Measurements from ENCODE around the gene STOML2. TPM values are rescaled to one million over a fixed set of nuclear protein-coding genes. Genes with fewer than 3 reads are reported as not detected.

Gene STOML2
- total and polyA plus RNA-seq, 7 donors: 87.2 to 145 (median 136) TPM

DNA sequence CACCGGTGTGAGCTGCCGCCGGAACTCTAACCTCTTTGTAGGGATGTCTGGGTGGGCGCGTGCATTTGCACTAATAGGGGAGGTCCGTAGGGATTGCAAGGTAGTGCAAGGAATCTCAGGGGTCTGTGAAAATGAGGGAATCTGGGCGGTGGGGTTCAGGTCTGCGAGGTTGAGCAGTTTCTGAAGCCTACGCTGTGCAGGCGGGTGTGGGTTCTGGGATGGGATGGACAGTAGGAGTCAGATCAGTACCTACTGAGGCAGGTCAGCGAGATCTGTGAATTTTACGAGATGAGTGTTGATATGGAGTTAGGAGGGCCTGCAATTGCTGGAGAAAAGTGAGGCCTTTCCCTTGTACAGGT, 13.6 kb upstream of the STOML2 start:
- H3K27ac ChIP-seq: peak overlapping the region; percentile 90 to 96 (median 92)
- TF ChIP-seq POLR2A (IDR thresholded peaks at IDR 0.05) (no peak), EP300 (IDR thresholded peaks at IDR 0.05) (no peak), POLR2AphosphoS5 (IDR thresholded peaks at IDR 0.05) (no peak)
- TF ChIP-seq, protein P1, sequence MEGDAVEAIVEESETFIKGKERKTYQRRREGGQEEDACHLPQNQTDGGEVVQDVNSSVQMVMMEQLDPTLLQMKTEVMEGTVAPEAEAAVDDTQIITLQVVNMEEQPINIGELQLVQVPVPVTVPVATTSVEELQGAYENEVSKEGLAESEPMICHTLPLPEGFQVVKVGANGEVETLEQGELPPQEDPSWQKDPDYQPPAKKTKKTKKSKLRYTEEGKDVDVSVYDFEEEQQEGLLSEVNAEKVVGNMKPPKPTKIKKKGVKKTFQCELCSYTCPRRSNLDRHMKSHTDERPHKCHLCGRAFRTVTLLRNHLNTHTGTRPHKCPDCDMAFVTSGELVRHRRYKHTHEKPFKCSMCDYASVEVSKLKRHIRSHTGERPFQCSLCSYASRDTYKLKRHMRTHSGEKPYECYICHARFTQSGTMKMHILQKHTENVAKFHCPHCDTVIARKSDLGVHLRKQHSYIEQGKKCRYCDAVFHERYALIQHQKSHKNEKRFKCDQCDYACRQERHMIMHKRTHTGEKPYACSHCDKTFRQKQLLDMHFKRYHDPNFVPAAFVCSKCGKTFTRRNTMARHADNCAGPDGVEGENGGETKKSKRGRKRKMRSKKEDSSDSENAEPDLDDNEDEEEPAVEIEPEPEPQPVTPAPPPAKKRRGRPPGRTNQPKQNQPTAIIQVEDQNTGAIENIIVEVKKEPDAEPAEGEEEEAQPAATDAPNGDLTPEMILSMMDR (IDR thresholded peaks at IDR 0.05): no peak

DNA sequence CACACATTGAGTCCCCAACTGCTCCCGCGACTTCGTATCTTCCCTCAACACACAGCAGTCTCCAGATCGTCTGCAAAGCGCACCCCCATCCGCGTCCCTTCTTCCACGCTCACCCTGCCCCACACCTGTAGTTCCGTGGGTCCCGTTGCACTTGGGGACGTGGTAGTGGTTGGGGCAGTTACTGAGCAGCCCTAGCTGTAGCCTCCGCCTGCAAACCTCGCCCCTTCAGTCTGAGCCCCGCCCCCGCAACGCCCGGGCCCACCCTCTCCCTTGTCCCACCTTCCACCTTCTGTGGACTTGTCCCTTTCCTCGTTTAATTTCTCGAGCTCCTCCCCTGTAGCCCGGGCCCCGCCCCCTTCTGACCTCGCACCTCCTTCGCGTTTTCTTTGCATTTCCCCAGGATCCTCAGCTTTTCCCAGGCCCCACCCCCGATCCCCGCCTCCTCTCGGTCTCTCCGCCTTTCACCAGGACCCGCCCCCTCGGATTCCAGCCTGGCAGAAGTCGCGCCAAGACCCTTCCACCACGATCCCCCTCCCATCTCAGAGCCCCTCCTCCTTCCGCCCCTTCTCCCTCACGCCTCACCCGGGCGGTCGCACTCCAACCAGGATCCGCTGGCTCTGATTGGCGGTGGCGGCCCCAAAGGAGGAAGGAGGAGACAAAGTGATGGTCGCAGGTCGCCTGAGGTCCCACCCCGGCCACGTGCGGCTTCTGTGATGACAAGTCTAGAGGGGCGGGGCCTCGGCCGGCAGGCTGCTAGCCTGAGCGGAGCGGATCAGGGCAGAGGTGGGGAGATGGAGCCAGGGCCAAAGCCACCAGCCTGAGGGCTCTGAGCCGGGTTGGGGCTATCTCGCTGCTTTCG, 13.0 kb upstream of the STOML2 start, which contains the start of gene ATOSB:
Gene ATOSB (minus strand): TSS at position 183 of the 859 bp plus-strand sequence. CDS start 7,588 bp downstream, outside the sequence.
- WGBS, 2 donors: 1% methylated on average over 54 of the region's 54 CpGs
- Histone ChIP-seq H3K4me3 (peak within 1 kb of the TSS; percentile 43 to 63 (median 58)), H3K27me3 (no peaks in the 10 kb centered on the region), H3K27ac (peak within 1 kb of the TSS; percentile 90 to 96 (median 92)), H3K36me3 (no peaks in the 10 kb centered on the region), H3K4me1 (peaks cover 0 to 56% (median 48%) of the 10 kb centered on the region in 4 donors), H3K9me3 (peaks cover 0 to 3% (median 0%) of the 10 kb centered on the region in 4 donors)
- peak; percentile 98 for DNase-seq
- intact Hi-C loops (cut with DNase I): loop anchor here (1.0 to 5.0 kb wide), 3 partner anchors 45 to 436 kb away; no protein-coding TSS in a partner anchor
- TF ChIP-seq POLR2AphosphoS5 (IDR thresholded peaks at IDR 0.05): peak; percentile 28 to 87 (median 77)
- peak; percentile 30 to 75 for TF ChIP-seq POLR2A (IDR thresholded peaks at IDR 0.05)
- TF ChIP-seq EP300 (IDR thresholded peaks at IDR 0.05): no peak

More for the DNA sequence above, 13.6 kb upstream of the STOML2 start:
- H3K36me3 ChIP-seq: no peaks in the 10 kb centered on the region
- H3K4me1 ChIP-seq: peaks cover 0 to 52% (median 46%) of the 10 kb centered on the region in 4 donors
- intact Hi-C loops (cut with DNase I): loop anchor here (1.0 to 5.0 kb wide), 3 partner anchors 45 to 436 kb away; no protein-coding TSS in a partner anchor
- DNase-seq: no peak
- peaks cover 0 to 3% (median 0%) of the 10 kb centered on the region in 4 donors for H3K9me3 ChIP-seq
- WGBS, 2 donors: 0 to 1% methylated on average over 12 of the region's 12 CpGs
- no peaks in the 10 kb centered on the region for H3K27me3 ChIP-seq
- H3K4me3 ChIP-seq: peak overlapping the region; percentile 43 to 63 (median 58)

DNA sequence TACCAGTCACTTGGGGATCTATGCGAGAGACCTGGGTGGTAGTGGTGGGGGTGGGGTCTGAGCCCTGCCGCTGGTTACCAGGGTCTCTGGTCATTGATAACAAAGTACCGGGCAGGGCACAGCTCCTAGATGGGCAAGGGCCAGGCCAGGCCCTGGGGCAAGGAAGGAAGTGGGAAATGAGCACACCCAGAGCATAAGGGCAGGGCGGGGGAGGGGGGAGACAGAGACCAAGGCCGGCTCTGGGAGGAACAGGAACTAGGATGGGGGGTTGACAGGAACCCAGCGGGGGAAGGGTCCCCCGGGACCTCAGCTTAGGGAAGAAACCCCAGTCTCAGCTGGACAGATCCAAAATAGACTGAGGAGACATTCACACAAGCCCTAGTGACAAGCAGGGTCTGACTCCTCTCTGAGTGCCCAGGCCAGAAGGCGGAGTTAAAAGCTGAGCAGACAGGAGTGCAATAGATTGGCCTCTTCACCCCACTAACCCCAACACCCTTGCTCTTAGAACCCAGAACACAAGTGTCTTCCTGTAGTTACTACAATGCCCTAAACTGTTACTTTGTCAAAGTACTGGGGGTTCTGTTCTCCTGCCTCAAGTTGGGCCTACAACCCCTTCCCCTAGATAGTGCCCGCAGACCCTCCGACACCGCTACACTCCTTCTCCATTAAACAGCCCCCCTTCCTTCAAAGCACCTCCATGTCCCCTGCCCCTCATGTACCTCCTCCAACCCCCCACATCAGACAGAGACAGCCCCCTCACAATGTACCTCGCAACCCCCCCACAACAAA, 12.1 kb upstream of the STOML2 start:
- 10 to 18% methylated on average over 12 of the region's 12 CpGs for WGBS, 2 donors
- H3K9me3 ChIP-seq: peaks cover 0 to 3% (median 0%) of the 10 kb centered on the region in 4 donors
- no peaks in the 10 kb centered on the region for H3K27me3 ChIP-seq
- intact Hi-C loops (cut with DNase I): loop anchor here (5.0 kb wide), 4 partner anchors 43 to 487 kb away; partner anchors contain the start of gene VCP
- H3K36me3 ChIP-seq: no peaks in the 10 kb centered on the region
- H3K27ac ChIP-seq: peak overlapping the region; percentile 90 to 96 (median 92)
- H3K4me3 ChIP-seq: peak overlapping the region; percentile 43 to 63 (median 58)
- DNase-seq: peak; percentile 82
- peaks cover 0 to 65% (median 57%) of the 10 kb centered on the region in 4 donors for H3K4me1 ChIP-seq
- TF ChIP-seq POLR2A (IDR thresholded peaks at IDR 0.05) (no peak), POLR2AphosphoS5 (IDR thresholded peaks at IDR 0.05) (no peak), EP300 (IDR thresholded peaks at IDR 0.05) (no peak)
- TF ChIP-seq, protein P1 (IDR thresholded peaks at IDR 0.05): no peak

DNA sequence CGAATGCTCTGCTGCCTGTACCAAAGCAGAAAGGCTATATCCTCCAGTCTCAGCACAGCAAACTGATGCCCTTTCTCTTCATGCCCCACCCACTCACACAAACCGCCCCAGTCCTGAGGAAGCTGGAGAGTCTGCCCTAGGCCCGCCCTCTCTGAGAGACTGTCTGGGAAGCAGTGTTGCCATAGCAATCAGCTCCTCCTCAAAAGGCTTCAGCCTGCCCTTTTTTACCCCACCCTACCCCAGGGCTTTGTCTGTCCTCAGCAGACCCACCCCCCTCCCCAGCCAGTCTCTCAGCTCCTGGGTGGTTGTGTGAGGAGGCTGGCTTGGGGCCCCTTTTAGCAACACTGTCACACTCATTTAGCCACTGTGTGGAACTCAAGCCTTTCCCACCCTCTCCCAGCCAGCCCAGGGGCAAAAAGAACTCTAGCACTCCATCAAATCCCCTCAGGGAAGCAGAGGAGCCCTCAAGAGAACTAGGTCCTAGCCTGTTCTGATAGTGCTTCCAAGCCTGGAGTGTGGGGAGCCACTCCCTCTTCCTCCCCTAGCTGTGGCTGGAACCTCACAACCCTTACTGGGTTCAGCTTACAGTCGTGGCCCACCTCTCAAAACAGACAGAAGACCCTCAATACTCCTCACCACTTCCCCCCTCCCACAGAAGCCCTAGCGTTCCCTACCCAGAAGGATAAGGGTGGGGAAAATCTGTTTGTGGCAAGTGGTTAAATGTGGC, 11.3 kb upstream of the STOML2 start:
- peaks cover 0 to 69% (median 60%) of the 10 kb centered on the region in 4 donors for H3K4me1 ChIP-seq
- H3K36me3 ChIP-seq: no peaks in the 10 kb centered on the region
- intact Hi-C loops (cut with DNase I): loop anchor here (5.0 kb wide), 3 partner anchors 42 to 488 kb away; partner anchors contain the start of gene VCP
- peak; percentile 93 for DNase-seq
- TF ChIP-seq POLR2A (IDR thresholded peaks at IDR 0.05) (no peak), POLR2AphosphoS5 (IDR thresholded peaks at IDR 0.05) (peak in 1 of 4 donors; percentile 64)
- H3K9me3 ChIP-seq: peaks cover 0 to 3% (median 0%) of the 10 kb centered on the region in 4 donors
- H3K27me3 ChIP-seq: no peaks in the 10 kb centered on the region
- H3K4me3 ChIP-seq: peak overlapping the region; percentile 43 to 63 (median 58)
- WGBS, 2 donors: 3 to 4% methylated on average over 5 of the region's 5 CpGs
- peak overlapping the region; percentile 90 to 96 (median 92) for H3K27ac ChIP-seq

Data from sigmoid colon (tissue), 7 donors.